Measurements from ENCODE around the gene CRYGB.
"Not testable (repeated sequence)": the region's sequence is repeated elsewhere in the genome, so short reads cannot be mapped to it uniquely, and the experiment has no call there.

Gene CRYGB

GRCh38 chr2:208099682-208100470, 46.1 kb downstream of the CRYGB start:
- H3K4me3 ChIP-seq (replicated peaks in 1 of 2; ENCODE audit: low read depth in 2 of 2, low read length in 2 of 2), result no peak overlapping the region
- DNase-seq (ENCODE audit: low read depth in 2 of 2), result no peak
- TF ChIP-seq CTCF (IDR thresholded peaks at IDR 0.05; ENCODE audit: low read depth, low read length), result no peak

- not testable (repeated sequence) for DNase-seq (ENCODE audit: low read depth in 2 of 2); H3K4me3 ChIP-seq (replicated peaks in 1 of 2; ENCODE audit: low read depth in 2 of 2, low read length in 2 of 2)
These were observed 47.3 kb downstream of the CRYGB start for GRCh38 chr2:208098701-208099100.

- no peak for DNase-seq (ENCODE audit: low read depth in 2 of 2)
- no peak overlapping the region for H3K4me3 ChIP-seq (replicated peaks in 1 of 2; ENCODE audit: low read depth in 2 of 2, low read length in 2 of 2)
- TF ChIP-seq CTCF (IDR thresholded peaks at IDR 0.05; ENCODE audit: low read depth, low read length), result no peak
These were observed 47.7 kb downstream of the CRYGB start for GRCh38 chr2:208098267-208098666.

GRCh38 chr2:208097801-208098200, 48.2 kb downstream of the CRYGB start:
- no peak for TF ChIP-seq CTCF (IDR thresholded peaks at IDR 0.05; ENCODE audit: low read depth, low read length)
- no peak overlapping the region for H3K4me3 ChIP-seq (replicated peaks in 1 of 2; ENCODE audit: low read depth in 2 of 2, low read length in 2 of 2)
- DNase-seq (ENCODE audit: low read depth in 2 of 2), result peak; percentile 57 to 62

GRCh38 chr2:208097313-208097712, 48.6 kb downstream of the CRYGB start:
- no peak overlapping the region for H3K4me3 ChIP-seq (replicated peaks in 1 of 2; ENCODE audit: low read depth in 2 of 2, low read length in 2 of 2)
- no peak for DNase-seq (ENCODE audit: low read depth in 2 of 2)
- TF ChIP-seq CTCF (IDR thresholded peaks at IDR 0.05; ENCODE audit: low read depth, low read length), result no peak

GRCh38 chr2:208096080-208096479, 49.9 kb downstream of the CRYGB start:
- TF ChIP-seq CTCF (IDR thresholded peaks at IDR 0.05; ENCODE audit: low read depth, low read length), result no peak
- no peak for DNase-seq (ENCODE audit: low read depth in 2 of 2)
- H3K4me3 ChIP-seq (replicated peaks in 1 of 2; ENCODE audit: low read depth in 2 of 2, low read length in 2 of 2), result no peak overlapping the region

- TF ChIP-seq CTCF (IDR thresholded peaks at IDR 0.05; ENCODE audit: low read depth, low read length), result no peak
- no peak for DNase-seq (ENCODE audit: low read depth in 2 of 2)
- H3K4me3 ChIP-seq (replicated peaks in 1 of 2; ENCODE audit: low read depth in 2 of 2, low read length in 2 of 2), result no peak overlapping the region
These were observed 52.8 kb downstream of the CRYGB start for GRCh38 chr2:208093128-208093527.
